ENCODE measurements around the gene DNAH7.

GRCh38 chr2:195813421-195813820 is 255.2 kb downstream of the DNAH7 start:
- TF ChIP-seq CTCF (IDR thresholded peaks at IDR 0.05) = no peak
- TF ChIP-seq EP300 (IDR thresholded peaks at IDR 0.05) = no peak
